Lower lobe of right lung (tissue), 2 donors: ENCODE data around the gene CALHM5. TPM values are rescaled to one million over a fixed set of nuclear protein-coding genes. Genes with fewer than 3 reads are reported as not detected.

ENCODE experiments used
- ATAC-seq, 2 donors: fragments of 200-7000 bp; cut with Tn5 transposase; one replicate each; pipeline ENCODE4 v1.9.1; 2020 to 2022; ENCODE audit warnings: mild to moderate bottlenecking in 2 of 2, moderate library complexity in 2 of 2
- DNase-seq: peaks from one replicate; pipeline ENCODE4 v3.0.0-alpha.2; 2020
- H3K27ac ChIP-seq: fragments of 200-600 bp; one replicate; pipeline ENCODE4 v1.8.0; 2022
- H3K27me3 ChIP-seq: fragments of 200-600 bp; one replicate; pipeline ENCODE4 v1.8.0; 2022; ENCODE audit warnings: low read depth
- H3K36me3 ChIP-seq: fragments of 200-600 bp; one replicate; pipeline ENCODE4 v1.8.0; 2022; ENCODE audit warnings: mild to moderate bottlenecking
- H3K4me1 ChIP-seq: fragments of 200-600 bp; one replicate; pipeline ENCODE4 v1.8.0; 2022
- H3K4me3 ChIP-seq: fragments of 200-600 bp; one replicate; pipeline ENCODE4 v1.8.0; 2022; ENCODE audit warnings: mild to moderate bottlenecking
- H3K9me3 ChIP-seq: fragments of 200-600 bp; one replicate; pipeline ENCODE4 v1.8.0; 2022
- CTCF ChIP-seq: fragments of 200-600 bp; IDR thresholded peaks from one replicate; pipeline ENCODE4 v1.8.0; 2022; ENCODE audit warnings: antibody characterized with exemption, mild to moderate bottlenecking
- intact Hi-C: fragments of 100-400 bp; cut with DNase I; formaldehyde crosslinking; loops from one replicate; pipeline ENCODE4 v1.11.0; 2022
- total RNA-seq: library from RNA; stranded (reverse); fragmentation: NEBNext Ultra II Directional; extraction: Animal tissue kit (Norgen Biotek cat#: 25700); gene quantifications from one replicate; pipeline ENCODE4 v1.2.1, GENCODE V29; 2021
- donor health status: DM: no; HTN: yes; CAD: no; lungs with severe emphysema.

CALHM5 gene
- total RNA-seq, 1 donor from 2014 or later: 1.9 TPM

- ATAC-seq (no peak), DNase-seq (no peak)
- no peaks in the 10 kb centered on the region for H3K27me3 ChIP-seq
- intact Hi-C loops: no loop called here
- no peaks in the 10 kb centered on the region for H3K9me3 ChIP-seq
- H3K27ac ChIP-seq: no peak overlapping the region
- no peaks in the 10 kb centered on the region for H3K36me3 ChIP-seq
- H3K4me3 ChIP-seq: no peak overlapping the region
- TF ChIP-seq CTCF: no peak
- no peaks in the 10 kb centered on the region for H3K4me1 ChIP-seq
Observed at GRCh38 chr6:116529466-116530290, 18.2 kb downstream of the CALHM5 start.

DNA sequence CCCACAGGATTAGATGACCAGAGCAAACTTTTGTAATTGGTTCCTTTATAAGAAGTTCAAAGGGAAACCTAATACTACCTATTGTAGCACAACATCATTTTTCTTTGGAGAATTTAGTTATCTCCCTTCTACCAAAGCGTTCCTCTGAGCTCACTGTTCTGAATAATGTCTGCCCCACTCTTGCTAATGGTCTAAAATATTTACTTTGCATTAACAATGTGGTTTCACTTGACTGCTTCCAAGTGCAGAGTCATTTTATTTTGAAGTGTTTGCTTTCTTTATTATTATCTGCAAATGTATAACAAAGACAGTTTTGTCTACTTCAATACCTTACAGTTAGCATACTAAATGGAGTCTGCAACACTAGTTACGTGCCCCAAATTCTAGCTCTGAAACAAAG, 19.0 kb downstream of the CALHM5 start:
- no peak for DNase-seq
- Histone ChIP-seq H3K9me3 (no peaks in the 10 kb centered on the region), H3K27me3 (no peaks in the 10 kb centered on the region), H3K36me3 (no peaks in the 10 kb centered on the region), H3K27ac (no peak overlapping the region), H3K4me3 (no peak overlapping the region), H3K4me1 (no peaks in the 10 kb centered on the region)
- TF ChIP-seq CTCF: no peak
- ATAC-seq: no peak
- intact Hi-C loops: no loop called here

- peak; percentile 39 for DNase-seq
Observed at GRCh38 chr6:116531675-116532570, 20.5 kb downstream of the CALHM5 start.

GRCh38 chr6:116533233-116533957, 22.0 kb downstream of the CALHM5 start:
- Histone ChIP-seq H3K4me1 (no peaks in the 10 kb centered on the region), H3K27me3 (no peaks in the 10 kb centered on the region), H3K4me3 (no peak overlapping the region), H3K27ac (no peak overlapping the region), H3K9me3 (no peaks in the 10 kb centered on the region), H3K36me3 (no peaks in the 10 kb centered on the region)
- DNase-seq: no peak
- no peak for ATAC-seq
- intact Hi-C loops: no loop called here
- TF ChIP-seq CTCF: no peak

More at GRCh38 chr6:116531675-116532570, 20.5 kb downstream of the CALHM5 start:
- Histone ChIP-seq H3K9me3 (no peaks in the 10 kb centered on the region), H3K4me3 (no peak overlapping the region), H3K27me3 (no peaks in the 10 kb centered on the region), H3K4me1 (no peaks in the 10 kb centered on the region), H3K27ac (no peak overlapping the region), H3K36me3 (no peaks in the 10 kb centered on the region)
- intact Hi-C loops: no loop called here
- ATAC-seq: peak; percentile 84 to 88
- TF ChIP-seq CTCF: peak; percentile 77

DNA sequence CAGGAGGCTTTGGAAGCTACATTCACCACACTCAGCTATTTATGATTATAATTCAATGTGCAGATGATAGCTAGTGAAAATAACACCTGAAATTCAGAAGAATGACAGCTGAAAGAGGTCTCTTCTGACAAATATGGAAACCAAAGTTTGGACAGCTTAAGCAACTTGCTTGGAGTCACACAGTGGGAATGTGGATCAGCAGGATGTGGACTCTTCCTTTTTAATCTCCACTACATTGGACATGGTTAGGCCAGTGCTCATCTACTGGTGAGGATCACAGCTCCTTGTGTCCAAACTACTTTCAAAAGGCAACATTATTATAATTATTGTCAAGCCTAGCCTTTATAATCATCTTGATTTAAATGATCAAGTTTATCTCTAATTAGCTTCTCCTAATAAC, 23.7 kb downstream of the CALHM5 start:
- TF ChIP-seq CTCF: no peak
- intact Hi-C loops: no loop called here
- H3K27me3 ChIP-seq: no peaks in the 10 kb centered on the region
- DNase-seq (no peak), ATAC-seq (no peak)
- no peak overlapping the region for H3K4me3 ChIP-seq
- no peaks in the 10 kb centered on the region for H3K9me3 ChIP-seq
- H3K27ac ChIP-seq: no peak overlapping the region
- H3K36me3 ChIP-seq: no peaks in the 10 kb centered on the region
- H3K4me1 ChIP-seq: no peaks in the 10 kb centered on the region
